GM23338 (cell line): ENCODE results near the gene SUSD1. TPM values are rescaled to one million over a fixed set of nuclear protein-coding genes. Genes with fewer than 3 reads are reported as not detected.

Experiments
- ATAC-seq: fragments of 200-7000 bp; cut with Tn5 transposase; 3 replicates; pipeline ENCODE4 v1.9.1; 2020
- DNase-seq: peaks from one replicate; pipeline ENCODE4 v3.0.0-alpha.2; 2015; ENCODE audit warnings: low spot score
- H2AFZ ChIP-seq: fragments of 200-600 bp; sonication (generic); 2 replicates; pipeline ENCODE4 v1.8.0; 2016; ENCODE audit warnings: antibody characterized with exemption, mild to moderate bottlenecking, moderate library complexity
- H3F3A ChIP-seq: fragments of 200-600 bp; sonication (generic); replicated peaks from 2 replicates; pipeline ENCODE4 v1.8.0; 2017; ENCODE audit warnings: antibody characterized with exemption, mixed run types, low read depth
- H3K27ac ChIP-seq: fragments of 200-600 bp; sonication (generic); 2 replicates; pipeline ENCODE4 v1.6.1; 2016; ENCODE audit warnings: low read depth
- H3K27me3 ChIP-seq: fragments of 200-600 bp; sonication (generic); 2 replicates; pipeline ENCODE4 v1.8.0; 2016; ENCODE audit warnings: mild to moderate bottlenecking, mixed run types, moderate library complexity; ENCODE audit not compliant: insufficient read depth
- H3K36me3 ChIP-seq: fragments of 200-600 bp; sonication (generic); 2 replicates; pipeline ENCODE4 v1.8.0; 2016; ENCODE audit warnings: mild to moderate bottlenecking; ENCODE audit not compliant: insufficient read depth
- H3K4me1 ChIP-seq: fragments of 200-600 bp; sonication (generic); 2 replicates; pipeline ENCODE4 v1.8.0; 2016; ENCODE audit warnings: mild to moderate bottlenecking, moderate library complexity; ENCODE audit not compliant: insufficient read depth
- H3K4me2 ChIP-seq: fragments of 200-600 bp; sonication (generic); 2 replicates; pipeline ENCODE4 v1.7.1; 2017; ENCODE audit warnings: mixed run types
- H3K4me3 ChIP-seq: fragments of 200-600 bp; sonication (generic); 2 replicates; pipeline ENCODE4 v1.6.1; 2016; ENCODE audit warnings: mixed run types
- H3K79me2 ChIP-seq: fragments of 200-600 bp; sonication (generic); replicated peaks from 2 replicates; pipeline ENCODE4 v1.8.0; 2017; ENCODE audit warnings: mild to moderate bottlenecking; ENCODE audit not compliant: insufficient read depth
- H3K9me2 ChIP-seq: fragments of 200-600 bp; sonication (generic); 2 replicates; pipeline ENCODE4 v1.8.0; 2017; ENCODE audit not compliant: insufficient read depth
- H4K20me1 ChIP-seq: fragments of 200-600 bp; sonication (generic); replicated peaks from 2 replicates; pipeline ENCODE4 v1.8.0; 2017; ENCODE audit warnings: mild to moderate bottlenecking; ENCODE audit not compliant: insufficient read depth
- H3K27ac Mint-ChIP-seq: 2 replicates; pipeline ENCODE4 v1.8.0; 2020; ENCODE audit warnings: inconsistent platforms, mild to moderate bottlenecking, moderate library complexity, mixed read lengths
- H3K27me3 Mint-ChIP-seq: 3 replicates; pipeline ENCODE4 v1.8.0; 2022; ENCODE audit warnings: low read depth, mild to moderate bottlenecking, moderate library complexity, mixed read lengths, inconsistent platforms; ENCODE audit not compliant: insufficient read depth, poor library complexity
- H3K36me3 Mint-ChIP-seq: 3 replicates; pipeline ENCODE4 v1.8.0; 2021; ENCODE audit warnings: low read depth, mild to moderate bottlenecking, inconsistent platforms, moderate library complexity, mixed read lengths
- H3K4me1 Mint-ChIP-seq: 3 replicates; pipeline ENCODE4 v1.8.0; 2020; ENCODE audit warnings: mild to moderate bottlenecking, inconsistent platforms, mixed read lengths
- H3K4me3 Mint-ChIP-seq: 3 replicates; pipeline ENCODE4 v1.8.0; 2021; ENCODE audit warnings: moderate library complexity, mild to moderate bottlenecking, inconsistent platforms, mixed read lengths
- H3K9me3 Mint-ChIP-seq: 3 replicates; pipeline ENCODE4 v1.8.0; 2020; ENCODE audit warnings: moderate library complexity, mild to moderate bottlenecking, inconsistent platforms, mixed read lengths
- CREB1 ChIP-seq: fragments of 250-450 bp; sonication (Bioruptor Pico); IDR thresholded peaks from 2 replicates; pipeline ENCODE4 v1.5.0; 2020; ENCODE audit warnings: low read depth, mild to moderate bottlenecking, moderate library complexity
- ETS1 ChIP-seq: IDR thresholded peaks from 2 replicates; pipeline ENCODE4 v1.6.1; 2016; ENCODE audit warnings: antibody characterized with exemption
- EZH2 ChIP-seq: fragments of 200-600 bp; sonication (generic); IDR thresholded peaks from one replicate; pipeline ENCODE4 v1.8.0; 2017; ENCODE audit warnings: antibody characterized with exemption, mild to moderate bottlenecking, low read depth; ENCODE audit not compliant: unreplicated experiment
- EZH2phosphoT487 ChIP-seq: fragments of 200-600 bp; sonication (generic); IDR thresholded peaks from one replicate; pipeline ENCODE4 v1.8.1; 2018; ENCODE audit warnings: antibody characterized with exemption; ENCODE audit not compliant: unreplicated experiment
- JUNB ChIP-seq: IDR thresholded peaks from one replicate; pipeline ENCODE4 v1.6.1; 2016; ENCODE audit warnings: antibody characterized with exemption; ENCODE audit not compliant: unreplicated experiment
- NANOG ChIP-seq: IDR thresholded peaks from 2 replicates; pipeline ENCODE4 v1.6.1; 2016; ENCODE audit warnings: antibody characterized with exemption, borderline replicate concordance
- POLR2AphosphoS5 ChIP-seq: IDR thresholded peaks from 2 replicates; pipeline ENCODE4 v1.6.1; 2016; ENCODE audit warnings: antibody characterized with exemption, low read depth
- REST ChIP-seq: IDR thresholded peaks from one replicate; pipeline ENCODE4 v1.6.1; 2018; ENCODE audit warnings: antibody characterized with exemption; ENCODE audit not compliant: unreplicated experiment
- STAT1 ChIP-seq: IDR thresholded peaks from one replicate; pipeline ENCODE4 v1.6.1; 2016; ENCODE audit warnings: antibody characterized with exemption; ENCODE audit not compliant: unreplicated experiment
- ZNF114 ChIP-seq: fragments of 250-450 bp; sonication (Bioruptor Pico); IDR thresholded peaks from 2 replicates; pipeline ENCODE4 v1.5.0; 2020; ENCODE audit warnings: mild to moderate bottlenecking, moderate library complexity
- ZNF331 ChIP-seq: fragments of 250-450 bp; sonication (Bioruptor Pico); IDR thresholded peaks from 2 replicates; pipeline ENCODE4 v1.5.0; 2020; ENCODE audit warnings: low read depth, mild to moderate bottlenecking, moderate library complexity
- polyA plus RNA-seq: library from polyadenylated mRNA; unstranded; fragments of >200 nt; fragmentation: Nextera tagmentation; extraction: Ambion mirVana; gene quantifications from 2 replicates; pipeline ENCODE4 v1.2.1, GENCODE V29; 2016
- total RNA-seq: library from RNA; depleted of rRNA; stranded (reverse); fragments of >200 nt; shearing (Covaris generic); gene quantifications from 2 replicates; pipeline ENCODE4 v1.2.3, GENCODE V29; 2014
- TF ChIP-seq, protein P1 (sequence below): fragments of 250-450 bp; sonication (Bioruptor Pico); IDR thresholded peaks from 2 replicates; pipeline ENCODE4 v1.5.0; 2020; ENCODE audit warnings: mild to moderate bottlenecking, moderate library complexity
- TF ChIP-seq, protein P2 (sequence below), 2 experiments: fragments of 200-600 bp in 1 of 2; sonication (generic) in 1 of 2; conservative IDR thresholded peaks; 2 replicates each; pipeline versions ENCODE4 v1.5.1 to v1.6.1; 2016 to 2017; ENCODE audit warnings: antibody characterized with exemption in 2 of 2, low read depth in 2 of 2, mild to moderate bottlenecking in 2 of 2, moderate library complexity in 1 of 2

Gene SUSD1
- total and polyA plus RNA-seq, 2 experiments from 2014 or later: 1.2 to 6.4 TPM

- Histone ChIP-seq H3K4me1 (peaks cover 10% of the 10 kb centered on the region; the same call in 1 of the 2 replicates), H4K20me1 (no peaks in the 10 kb centered on the region), H3K27ac (no peak overlapping the region), H3K9me2 (no peaks in the 10 kb centered on the region), H3K4me2 (no peak overlapping the region), H3K4me3 (no peak overlapping the region), H3F3A (0 out of 2 replicates have a peak, but pooled peaks cover 4% of the 10 kb centered on the region), H2AFZ (no peak overlapping the region), H3K27me3 (peaks cover 25% of the 10 kb centered on the region), H3K36me3 (no peaks in the 10 kb centered on the region), H3K79me2 (no peaks in the 10 kb centered on the region)
- no peak for DNase-seq
- no peak overlapping the region for H3K4me3 Mint-ChIP-seq
- no peak overlapping the region for H3K27ac Mint-ChIP-seq
- peaks cover 22% of the 10 kb centered on the region for H3K4me1 Mint-ChIP-seq
- H3K27me3 Mint-ChIP-seq: peaks cover 27% of the 10 kb centered on the region
- peaks cover 8% of the 10 kb centered on the region; the same call in 2 of the 3 replicates for H3K9me3 Mint-ChIP-seq
- no peak for TF ChIP-seq CREB1 (CRISPR knock-in tag)
- TF ChIP-seq ZNF114 (CRISPR knock-in tag): no peak
- TF ChIP-seq ZNF331: no peak
- TF ChIP-seq ETS1: no peak
- TF ChIP-seq, protein P1, sequence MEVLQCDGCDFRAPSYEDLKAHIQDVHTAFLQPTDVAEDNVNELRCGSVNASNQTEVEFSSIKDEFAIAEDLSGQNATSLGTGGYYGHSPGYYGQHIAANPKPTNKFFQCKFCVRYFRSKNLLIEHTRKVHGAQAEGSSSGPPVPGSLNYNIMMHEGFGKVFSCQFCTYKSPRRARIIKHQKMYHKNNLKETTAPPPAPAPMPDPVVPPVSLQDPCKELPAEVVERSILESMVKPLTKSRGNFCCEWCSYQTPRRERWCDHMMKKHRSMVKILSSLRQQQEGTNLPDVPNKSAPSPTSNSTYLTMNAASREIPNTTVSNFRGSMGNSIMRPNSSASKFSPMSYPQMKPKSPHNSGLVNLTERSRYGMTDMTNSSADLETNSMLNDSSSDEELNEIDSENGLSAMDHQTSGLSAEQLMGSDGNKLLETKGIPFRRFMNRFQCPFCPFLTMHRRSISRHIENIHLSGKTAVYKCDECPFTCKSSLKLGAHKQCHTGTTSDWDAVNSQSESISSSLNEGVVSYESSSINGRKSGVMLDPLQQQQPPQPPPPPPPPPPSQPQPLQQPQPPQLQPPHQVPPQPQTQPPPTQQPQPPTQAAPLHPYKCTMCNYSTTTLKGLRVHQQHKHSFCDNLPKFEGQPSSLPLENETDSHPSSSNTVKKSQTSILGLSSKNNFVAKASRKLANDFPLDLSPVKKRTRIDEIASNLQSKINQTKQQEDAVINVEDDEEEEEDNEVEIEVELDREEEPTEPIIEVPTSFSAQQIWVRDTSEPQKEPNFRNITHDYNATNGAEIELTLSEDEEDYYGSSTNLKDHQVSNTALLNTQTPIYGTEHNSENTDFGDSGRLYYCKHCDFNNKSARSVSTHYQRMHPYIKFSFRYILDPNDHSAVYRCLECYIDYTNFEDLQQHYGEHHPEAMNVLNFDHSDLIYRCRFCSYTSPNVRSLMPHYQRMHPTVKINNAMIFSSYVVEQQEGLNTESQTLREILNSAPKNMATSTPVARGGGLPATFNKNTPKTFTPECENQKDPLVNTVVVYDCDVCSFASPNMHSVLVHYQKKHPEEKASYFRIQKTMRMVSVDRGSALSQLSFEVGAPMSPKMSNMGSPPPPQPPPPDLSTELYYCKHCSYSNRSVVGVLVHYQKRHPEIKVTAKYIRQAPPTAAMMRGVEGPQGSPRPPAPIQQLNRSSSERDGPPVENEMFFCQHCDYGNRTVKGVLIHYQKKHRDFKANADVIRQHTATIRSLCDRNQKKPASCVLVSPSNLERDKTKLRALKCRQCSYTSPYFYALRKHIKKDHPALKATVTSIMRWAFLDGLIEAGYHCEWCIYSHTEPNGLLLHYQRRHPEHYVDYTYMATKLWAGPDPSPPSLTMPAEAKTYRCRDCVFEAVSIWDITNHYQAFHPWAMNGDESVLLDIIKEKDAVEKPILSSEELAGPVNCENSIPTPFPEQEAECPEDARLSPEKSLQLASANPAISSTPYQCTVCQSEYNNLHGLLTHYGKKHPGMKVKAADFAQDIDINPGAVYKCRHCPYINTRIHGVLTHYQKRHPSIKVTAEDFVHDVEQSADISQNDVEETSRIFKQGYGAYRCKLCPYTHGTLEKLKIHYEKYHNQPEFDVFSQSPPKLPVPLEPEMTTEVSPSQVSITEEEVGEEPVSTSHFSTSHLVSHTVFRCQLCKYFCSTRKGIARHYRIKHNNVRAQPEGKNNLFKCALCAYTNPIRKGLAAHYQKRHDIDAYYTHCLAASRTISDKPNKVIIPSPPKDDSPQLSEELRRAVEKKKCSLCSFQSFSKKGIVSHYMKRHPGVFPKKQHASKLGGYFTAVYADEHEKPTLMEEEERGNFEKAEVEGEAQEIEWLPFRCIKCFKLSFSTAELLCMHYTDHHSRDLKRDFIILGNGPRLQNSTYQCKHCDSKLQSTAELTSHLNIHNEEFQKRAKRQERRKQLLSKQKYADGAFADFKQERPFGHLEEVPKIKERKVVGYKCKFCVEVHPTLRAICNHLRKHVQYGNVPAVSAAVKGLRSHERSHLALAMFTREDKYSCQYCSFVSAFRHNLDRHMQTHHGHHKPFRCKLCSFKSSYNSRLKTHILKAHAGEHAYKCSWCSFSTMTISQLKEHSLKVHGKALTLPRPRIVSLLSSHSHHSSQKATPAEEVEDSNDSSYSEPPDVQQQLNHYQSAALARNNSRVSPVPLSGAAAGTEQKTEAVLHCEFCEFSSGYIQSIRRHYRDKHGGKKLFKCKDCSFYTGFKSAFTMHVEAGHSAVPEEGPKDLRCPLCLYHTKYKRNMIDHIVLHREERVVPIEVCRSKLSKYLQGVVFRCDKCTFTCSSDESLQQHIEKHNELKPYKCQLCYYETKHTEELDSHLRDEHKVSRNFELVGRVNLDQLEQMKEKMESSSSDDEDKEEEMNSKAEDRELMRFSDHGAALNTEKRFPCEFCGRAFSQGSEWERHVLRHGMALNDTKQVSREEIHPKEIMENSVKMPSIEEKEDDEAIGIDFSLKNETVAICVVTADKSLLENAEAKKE (CRISPR knock-in tag): no peak
- TF ChIP-seq STAT1: no peak
- no peak for TF ChIP-seq REST
- TF ChIP-seq EZH2phosphoT487: no peak
- TF ChIP-seq JUNB: no peak
- TF ChIP-seq POLR2AphosphoS5: no peak
- TF ChIP-seq, protein P2, sequence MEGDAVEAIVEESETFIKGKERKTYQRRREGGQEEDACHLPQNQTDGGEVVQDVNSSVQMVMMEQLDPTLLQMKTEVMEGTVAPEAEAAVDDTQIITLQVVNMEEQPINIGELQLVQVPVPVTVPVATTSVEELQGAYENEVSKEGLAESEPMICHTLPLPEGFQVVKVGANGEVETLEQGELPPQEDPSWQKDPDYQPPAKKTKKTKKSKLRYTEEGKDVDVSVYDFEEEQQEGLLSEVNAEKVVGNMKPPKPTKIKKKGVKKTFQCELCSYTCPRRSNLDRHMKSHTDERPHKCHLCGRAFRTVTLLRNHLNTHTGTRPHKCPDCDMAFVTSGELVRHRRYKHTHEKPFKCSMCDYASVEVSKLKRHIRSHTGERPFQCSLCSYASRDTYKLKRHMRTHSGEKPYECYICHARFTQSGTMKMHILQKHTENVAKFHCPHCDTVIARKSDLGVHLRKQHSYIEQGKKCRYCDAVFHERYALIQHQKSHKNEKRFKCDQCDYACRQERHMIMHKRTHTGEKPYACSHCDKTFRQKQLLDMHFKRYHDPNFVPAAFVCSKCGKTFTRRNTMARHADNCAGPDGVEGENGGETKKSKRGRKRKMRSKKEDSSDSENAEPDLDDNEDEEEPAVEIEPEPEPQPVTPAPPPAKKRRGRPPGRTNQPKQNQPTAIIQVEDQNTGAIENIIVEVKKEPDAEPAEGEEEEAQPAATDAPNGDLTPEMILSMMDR (conservative IDR thresholded peaks at IDR 0.05; ENCODE audit: low read depth in 2 of 2): no peak
- TF ChIP-seq EZH2: no peak
- TF ChIP-seq NANOG: no peak
- H3K36me3 Mint-ChIP-seq: no peaks in the 10 kb centered on the region
- no peak for ATAC-seq
These were observed 4.7 kb upstream of the SUSD1 start for GRCh38 chr9:112179816-112180215.
